HCT116 (cell line): ENCODE measurements around the gene RBFOX2. TPM values are rescaled to one million over a fixed set of nuclear protein-coding genes. Genes with fewer than 3 reads are reported as not detected.
"Not testable (repeated sequence)": the region's sequence is repeated elsewhere in the genome, so short reads cannot be mapped to it uniquely, and the experiment has no call there.

Experiments used
- ATAC-seq: fragments of 200-7000 bp; cut with Tn5 transposase; 2 replicates; pipeline ENCODE4 v1.9.1; 2020; ENCODE audit warnings: mild to moderate bottlenecking, moderate library complexity
- BruUV-seq: library from RNA; stranded (reverse); fragments of 400-500 nt; replicated peaks from 2 replicates; lab custom pipeline; 2021; lab: Mats Ljungman, UMichigan
- CTCF ChIA-PET: fragments of 300-600 bp; sonication (Branson Sonifier 250); formaldehyde crosslinking; loops from one replicate; lab custom pipeline; 2021; ENCODE audit warnings: antibody characterized with exemption; lab: Charles Lee
- POLR2A ChIA-PET: fragments of 300-600, 350-600 bp; sonication (Branson Sonifier 250); formaldehyde crosslinking; loops from one replicate; lab custom pipeline; 2021; ENCODE audit warnings: antibody characterized with exemption; lab: Charles Lee
- RAD21 ChIA-PET, 2 experiments: fragments of 300-600 bp; sonication (Branson Sonifier 250); formaldehyde crosslinking; loops; one replicate each; lab custom pipeline; 2023; ENCODE audit warnings: low total read pairs in 2 of 2; ENCODE audit not compliant: uncharacterized antibody in 2 of 2, unreplicated experiment in 2 of 2, low non-redundant PET in 1 of 2; lab: Charles Lee
- DNase-seq: peaks from one replicate; pipeline ENCODE4 v3.0.0-alpha.2; 2010; ENCODE audit warnings: low read depth, low spot score
- H2AFZ ChIP-seq: fragments of 200-600 bp; shearing (Covaris generic), sonication (generic); 2 replicates; pipeline ENCODE4 v1.6.1; 2017; ENCODE audit warnings: low read depth, mixed run types, mixed read lengths, antibody characterized with exemption, low read length; ENCODE audit not compliant: poor library complexity, severe bottlenecking
- H3K27ac ChIP-seq: 2 replicates; pipeline ENCODE4 v1.5.1; 2012; ENCODE audit warnings: low read depth, low read length
- H3K27me3 ChIP-seq: fragments of 200-600 bp; sonication (generic); 2 replicates; pipeline ENCODE4 v1.6.1; 2016; ENCODE audit warnings: mixed run types, low read length, mixed read lengths; ENCODE audit not compliant: insufficient read depth
- H3K36me3 ChIP-seq, 2 experiments: fragments of 200-500 bp in 1 of 2; fragments of 200-600 bp in 1 of 2; sonication (Bioruptor generic) in 1 of 2; sonication (generic) in 1 of 2; 2 replicates each; pipeline versions ENCODE4 v1.5.1 to v1.6.1; 2014 to 2016; ENCODE audit warnings: low read length in 2 of 2, inconsistent platforms in 1 of 2, mixed read lengths in 1 of 2, mixed run types in 1 of 2; ENCODE audit not compliant: insufficient read depth in 2 of 2, control insufficient read depth in 1 of 2
- H3K4me1 ChIP-seq, 2 experiments: fragments of 200-600 bp in 1 of 2; sonication (generic) in 1 of 2; 2 replicates each; pipeline versions ENCODE4 v1.5.1 to v1.6.1; 2012 to 2017; ENCODE audit warnings: low read length in 2 of 2, inconsistent platforms in 1 of 2, mild to moderate bottlenecking in 1 of 2, mixed read lengths in 1 of 2, mixed run types in 1 of 2, moderate library complexity in 1 of 2; ENCODE audit not compliant: insufficient read depth in 2 of 2, control insufficient read depth in 1 of 2
- H3K4me2 ChIP-seq: fragments of 200-600 bp; sonication (generic); 2 replicates; pipeline ENCODE4 v1.6.1; 2017; ENCODE audit warnings: mixed run types, low read length, mixed read lengths
- H3K4me3 ChIP-seq, 2 experiments: fragments of 200-600 bp in 1 of 2; sonication (generic) in 1 of 2; replicated peaks in 1 of 2; 2 replicates each; pipeline ENCODE4 v1.5.1; 2011 to 2016; ENCODE audit warnings: low read length in 2 of 2, control low read depth in 1 of 2, low read depth in 1 of 2, mild to moderate bottlenecking in 1 of 2, mixed read lengths in 1 of 2, mixed run types in 1 of 2
- H3K79me2 ChIP-seq: fragments of 200-600 bp; sonication (generic); 2 replicates; pipeline ENCODE4 v1.6.1; 2017; ENCODE audit warnings: mild to moderate bottlenecking, mixed run types, low read length, moderate library complexity, mixed read lengths; ENCODE audit not compliant: insufficient read depth
- H3K9ac ChIP-seq: fragments of 200-600 bp; sonication (generic); 2 replicates; pipeline ENCODE4 v1.6.1; 2016; ENCODE audit warnings: low read length, mixed read lengths
- H3K9me2 ChIP-seq: fragments of 200-600 bp; sonication (generic), shearing (Covaris generic); 2 replicates; pipeline ENCODE4 v1.6.1; 2017; ENCODE audit warnings: mixed run types, mild to moderate bottlenecking, moderate library complexity; ENCODE audit not compliant: insufficient read depth
- H3K9me3 ChIP-seq, 2 experiments: fragments of 200-500 bp in 1 of 2; fragments of 200-600 bp in 1 of 2; sonication (Bioruptor generic) in 1 of 2; sonication (generic) in 1 of 2; 2 replicates each; pipeline ENCODE4 v1.6.1; 2014 to 2017; ENCODE audit warnings: low read length in 2 of 2, mixed read lengths in 2 of 2, inconsistent platforms in 1 of 2, low read depth in 1 of 2, mild to moderate bottlenecking in 1 of 2, mixed run types in 1 of 2, moderate library complexity in 1 of 2; ENCODE audit not compliant: control insufficient read depth in 1 of 2, insufficient read depth in 1 of 2
- H4K20me1 ChIP-seq: fragments of 200-600 bp; sonication (generic), shearing (Covaris generic); 2 replicates; pipeline ENCODE4 v1.6.1; 2017; ENCODE audit warnings: mixed run types, mild to moderate bottlenecking, moderate library complexity; ENCODE audit not compliant: insufficient read depth
- ATF3 ChIP-seq: IDR thresholded peaks from 2 replicates; pipeline ENCODE4 v1.6.1; 2012
- CBX3 ChIP-seq: IDR thresholded peaks from 2 replicates; pipeline ENCODE4 v1.6.1; 2012; ENCODE audit warnings: low read depth
- CEBPB ChIP-seq: IDR thresholded peaks from 2 replicates; pipeline ENCODE4 v1.6.1; 2012; ENCODE audit warnings: low read depth
- CTCF ChIP-seq, 3 experiments: fragments of 200-600 bp in 1 of 3; sonication (generic) in 1 of 3; IDR thresholded peaks in 2 of 3; conservative IDR thresholded peaks in 1 of 3; 2 replicates each; pipeline ENCODE4 v1.5.1; 2012 to 2017; ENCODE audit warnings: low read depth in 2 of 3, low read length in 2 of 3, antibody characterized with exemption in 1 of 3, borderline replicate concordance in 1 of 3, control low read depth in 1 of 3, mild to moderate bottlenecking in 1 of 3, mixed read lengths in 1 of 3, mixed run types in 1 of 3, moderate library complexity in 1 of 3; ENCODE audit not compliant: insufficient read depth in 1 of 3
- EGR1 ChIP-seq: IDR thresholded peaks from 2 replicates; pipeline ENCODE4 v1.6.1; 2012; ENCODE audit warnings: low read depth
- EZH2 ChIP-seq: fragments of 200-600 bp; sonication (generic); IDR thresholded peaks from 2 replicates; pipeline ENCODE4 v1.6.1; 2017; ENCODE audit warnings: antibody characterized with exemption, mixed run types
- MAX ChIP-seq: IDR thresholded peaks from 2 replicates; pipeline ENCODE4 v1.6.1; 2012
- POLR2A ChIP-seq: IDR thresholded peaks from 2 replicates; pipeline ENCODE4 v1.7.0; 2011; ENCODE audit warnings: borderline replicate concordance; ENCODE audit not compliant: insufficient read depth, insufficient read length; ENCODE audit errors: extremely low read depth
- POLR2AphosphoS5 ChIP-seq: IDR thresholded peaks from 2 replicates; pipeline ENCODE4 v1.6.1; 2011; ENCODE audit warnings: mild to moderate bottlenecking, low read depth, low read length, moderate library complexity
- RAD21 ChIP-seq: IDR thresholded peaks from 2 replicates; pipeline ENCODE4 v1.6.1; 2012; ENCODE audit warnings: low read depth, mild to moderate bottlenecking
- SIN3A ChIP-seq: IDR thresholded peaks from 2 replicates; pipeline ENCODE4 v1.6.1; 2012; ENCODE audit warnings: low read depth
- SP1 ChIP-seq: IDR thresholded peaks from 2 replicates; pipeline ENCODE4 v1.6.1; 2012; ENCODE audit warnings: low read depth
- YY1 ChIP-seq: IDR thresholded peaks from 2 replicates; pipeline ENCODE4 v1.6.1; 2011; ENCODE audit warnings: low read length, low read depth, moderate library complexity, mild to moderate bottlenecking; ENCODE audit not compliant: insufficient replicate concordance; ENCODE audit errors: extremely low read depth
- ZFX ChIP-seq: fragments of 450-650 bp; IDR thresholded peaks from 2 replicates; pipeline ENCODE4 v1.6.1; 2017
- intact Hi-C: fragments of 100-400 bp; cut with micrococcal nuclease; formaldehyde crosslinking; loops from 2 replicates; pipeline ENCODE4 v1.10.0; 2022
- total RNA-seq: library from RNA; stranded (reverse); gene quantifications from one replicate; pipeline ENCODE4 v1.2.1, GENCODE V29; 2021; ENCODE audit not compliant: unreplicated experiment
- TF ChIP-seq, protein P1 (sequence below): IDR thresholded peaks from 2 replicates; pipeline ENCODE4 v1.6.1; 2011; ENCODE audit warnings: mild to moderate bottlenecking, low read length, moderate library complexity; ENCODE audit not compliant: insufficient replicate concordance; ENCODE audit errors: extremely low read depth

Gene RBFOX2
- total RNA-seq, 1 experiment from 2014 or later, result 83.9 TPM

DNA sequence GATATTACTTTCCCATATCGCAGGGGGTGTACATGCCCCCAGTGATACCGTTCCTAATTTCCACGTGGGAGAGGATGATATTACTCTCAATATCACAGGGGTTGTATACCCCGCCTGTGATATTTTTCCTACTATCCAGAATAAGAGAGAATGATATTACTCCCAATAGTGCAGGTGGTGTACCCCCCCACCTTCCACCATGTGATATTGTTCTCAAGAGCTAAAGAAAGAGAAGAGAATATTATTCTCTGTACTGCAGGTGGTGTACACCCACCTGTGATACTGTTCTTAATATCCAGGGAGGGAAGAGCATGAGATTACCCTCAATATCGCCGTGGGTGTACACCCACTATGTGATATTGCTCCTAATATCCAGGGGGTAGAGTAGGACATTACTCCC, 328.8 kb downstream of the RBFOX2 start:
- intact Hi-C loops, CTCF ChIA-PET, H3K9me2 ChIP-seq, H3K36me3 ChIP-seq, H3K9ac ChIP-seq, H4K20me1 ChIP-seq, H3K9me3 ChIP-seq, H3K4me1 ChIP-seq, H3K79me2 ChIP-seq, POLR2A ChIA-PET, RAD21 ChIA-PET, H3K4me2 ChIP-seq, H3K27me3 ChIP-seq, BruUV-seq, DNase-seq, H3K27ac ChIP-seq, H2AFZ ChIP-seq, H3K4me3 ChIP-seq, ATAC-seq: not testable (repeated sequence)

DNA sequence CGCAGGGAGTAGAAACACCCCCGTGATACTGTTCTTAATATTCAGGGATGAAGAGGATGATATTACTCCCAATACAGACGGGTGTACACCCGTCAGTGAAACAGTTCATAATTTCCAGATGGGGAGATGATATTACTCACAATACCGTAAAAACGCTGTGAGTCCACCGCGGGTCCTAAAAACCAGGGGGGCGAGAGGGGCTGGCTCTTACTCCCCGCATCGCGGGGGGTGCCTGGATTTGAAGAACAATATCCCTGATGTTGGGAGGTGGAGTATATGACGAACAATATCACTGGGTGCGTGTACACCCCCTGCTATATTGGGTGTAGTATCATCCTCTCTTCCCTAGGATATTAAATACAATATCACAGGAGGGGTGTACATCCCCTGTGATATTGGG, 331.5 kb downstream of the RBFOX2 start:
- Histone ChIP-seq H3K9me3 (no peaks in the 10 kb centered on the region), H3K4me1 (no peaks in the 10 kb centered on the region), H3K9ac (no peak overlapping the region), H3K27ac (no peak overlapping the region), H2AFZ (no peak overlapping the region), H3K27me3 (no peaks in the 10 kb centered on the region), H3K36me3 (no peaks in the 10 kb centered on the region), H3K79me2 (no peaks in the 10 kb centered on the region), H3K4me2 (no peak overlapping the region), H3K9me2 (no peaks in the 10 kb centered on the region), H4K20me1 (no peaks in the 10 kb centered on the region), H3K4me3 (no peak overlapping the region)
- CTCF ChIA-PET, result no interaction called here
- POLR2A ChIA-PET, result no interaction called here
- RAD21 ChIA-PET, result no interaction called here
- BruUV-seq, result no TSS peak
- DNase-seq (no peak), ATAC-seq (no peak)
- intact Hi-C loops, result no loop called here
- TF ChIP-seq EGR1, result no peak
- no peak for TF ChIP-seq EZH2
- no peak for TF ChIP-seq POLR2A
- no peak for TF ChIP-seq ATF3
- TF ChIP-seq POLR2AphosphoS5, result no peak
- no peak for TF ChIP-seq YY1
- TF ChIP-seq SP1, result no peak
- TF ChIP-seq CBX3, result no peak
- no peak for TF ChIP-seq SIN3A
- no peak for TF ChIP-seq ZFX
- no peak for TF ChIP-seq CTCF (IDR thresholded peaks at IDR 0.05 in 2 of 3, conservative IDR thresholded peaks at IDR 0.05 in 1 of 3; ENCODE audit: borderline replicate concordance in 1 of 3, insufficient read depth in 1 of 3, low read depth in 2 of 3, low read length in 2 of 3)
- TF ChIP-seq MAX, result no peak
- TF ChIP-seq, protein P1, sequence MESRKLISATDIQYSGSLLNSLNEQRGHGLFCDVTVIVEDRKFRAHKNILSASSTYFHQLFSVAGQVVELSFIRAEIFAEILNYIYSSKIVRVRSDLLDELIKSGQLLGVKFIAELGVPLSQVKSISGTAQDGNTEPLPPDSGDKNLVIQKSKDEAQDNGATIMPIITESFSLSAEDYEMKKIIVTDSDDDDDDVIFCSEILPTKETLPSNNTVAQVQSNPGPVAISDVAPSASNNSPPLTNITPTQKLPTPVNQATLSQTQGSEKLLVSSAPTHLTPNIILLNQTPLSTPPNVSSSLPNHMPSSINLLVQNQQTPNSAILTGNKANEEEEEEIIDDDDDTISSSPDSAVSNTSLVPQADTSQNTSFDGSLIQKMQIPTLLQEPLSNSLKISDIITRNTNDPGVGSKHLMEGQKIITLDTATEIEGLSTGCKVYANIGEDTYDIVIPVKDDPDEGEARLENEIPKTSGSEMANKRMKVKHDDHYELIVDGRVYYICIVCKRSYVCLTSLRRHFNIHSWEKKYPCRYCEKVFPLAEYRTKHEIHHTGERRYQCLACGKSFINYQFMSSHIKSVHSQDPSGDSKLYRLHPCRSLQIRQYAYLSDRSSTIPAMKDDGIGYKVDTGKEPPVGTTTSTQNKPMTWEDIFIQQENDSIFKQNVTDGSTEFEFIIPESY, result no peak
- TF ChIP-seq RAD21, result no peak
- TF ChIP-seq CEBPB, result no peak
